GM12865 (cell line): ENCODE data around the gene IREB2.

Source experiments
- DNase-seq: peaks from one replicate; pipeline ENCODE4 v3.0.0; 2010; ENCODE audit warnings: low read depth
- H3K4me3 ChIP-seq: 2 replicates; pipeline ENCODE4 v1.5.1; 2011; ENCODE audit warnings: mild to moderate bottlenecking, low read depth, low read length, control low read depth
- CTCF ChIP-seq: IDR thresholded peaks from 2 replicates; pipeline ENCODE4 v1.5.1; 2011; ENCODE audit warnings: low read length, control low read depth, low read depth, inconsistent platforms; ENCODE audit not compliant: insufficient read depth; ENCODE audit errors: missing control alignments

IREB2 gene

GRCh38 chr15:78406016-78406585 lies 31.9 kb upstream of the IREB2 start:
- no peak overlapping the region for H3K4me3 ChIP-seq
- TF ChIP-seq CTCF = no peak

GRCh38 chr15:78407608-78408354 lies 30.2 kb upstream of the IREB2 start:
- H3K4me3 ChIP-seq = no peak overlapping the region
- no peak for TF ChIP-seq CTCF
- DNase-seq = no peak

More at GRCh38 chr15:78406016-78406585, 31.9 kb upstream of the IREB2 start:
- no peak for DNase-seq

- no peak for TF ChIP-seq CTCF
- no peak overlapping the region for H3K4me3 ChIP-seq
- no peak for DNase-seq
These were observed 29.7 kb upstream of the IREB2 start for GRCh38 chr15:78408355-78408640.

GRCh38 chr15:78408961-78409360 lies 29.1 kb upstream of the IREB2 start:
- TF ChIP-seq CTCF = no peak
- no peak overlapping the region for H3K4me3 ChIP-seq

GRCh38 chr15:78411061-78411460 lies 27.0 kb upstream of the IREB2 start:
- TF ChIP-seq CTCF = no peak
- H3K4me3 ChIP-seq = no peak overlapping the region
- DNase-seq = no peak

More at GRCh38 chr15:78408961-78409360, 29.1 kb upstream of the IREB2 start:
- no peak for DNase-seq

GRCh38 chr15:78414621-78415250 lies 23.3 kb upstream of the IREB2 start:
- H3K4me3 ChIP-seq = no peak overlapping the region
- no peak for DNase-seq
- no peak for TF ChIP-seq CTCF

GRCh38 chr15:78415284-78415683 lies 22.7 kb upstream of the IREB2 start:
- H3K4me3 ChIP-seq = no peak overlapping the region
- DNase-seq = no peak
- TF ChIP-seq CTCF = no peak
